OCI-LY1 (cell line): Measurements from ENCODE around the gene HIVEP1.

Source experiments
- H2AFZ ChIP-seq: fragments of 200-600 bp; sonication (generic), shearing (Covaris generic); 2 replicates; pipeline ENCODE4 v1.6.0; 2014; ENCODE audit warnings: antibody characterized with exemption, mild to moderate bottlenecking, low read length
- H3F3A ChIP-seq: fragments of 200-600 bp; sonication (generic), shearing (Covaris generic); 2 replicates; pipeline ENCODE4 v1.6.0; 2014; ENCODE audit warnings: mild to moderate bottlenecking, antibody characterized with exemption, low read length, moderate library complexity; ENCODE audit not compliant: insufficient read depth
- H3K27ac ChIP-seq: fragments of 200-600 bp; sonication (generic); 2 replicates; pipeline ENCODE4 v1.5.1; 2014; ENCODE audit warnings: low read length, mixed run types, mild to moderate bottlenecking, low read depth; ENCODE audit not compliant: poor library complexity, severe bottlenecking
- H3K27me3 ChIP-seq: fragments of 200-600 bp; sonication (generic); 2 replicates; pipeline ENCODE4 v1.6.0; 2014; ENCODE audit warnings: antibody characterized with exemption, mild to moderate bottlenecking, low read length, moderate library complexity; ENCODE audit not compliant: insufficient read depth
- H3K36me3 ChIP-seq: fragments of 200-600 bp; sonication (generic); 2 replicates; pipeline ENCODE4 v1.6.1; 2014; ENCODE audit warnings: mild to moderate bottlenecking, antibody characterized with exemption, low read length, moderate library complexity, mixed read lengths; ENCODE audit not compliant: insufficient read depth
- H3K4me1 ChIP-seq: fragments of 200-600 bp; sonication (generic); 2 replicates; pipeline ENCODE4 v1.5.1; 2014; ENCODE audit warnings: mild to moderate bottlenecking, low read length, moderate library complexity; ENCODE audit not compliant: insufficient read depth, severe bottlenecking
- H3K4me2 ChIP-seq: fragments of 200-600 bp; sonication (generic), shearing (Covaris generic); 2 replicates; pipeline ENCODE4 v1.6.1; 2014; ENCODE audit warnings: low read length
- H3K4me3 ChIP-seq: fragments of 200-600 bp; sonication (generic); 2 replicates; pipeline ENCODE4 v1.5.1; 2014; ENCODE audit warnings: low read length, low read depth, mild to moderate bottlenecking, mixed read lengths; ENCODE audit not compliant: poor library complexity, severe bottlenecking
- H3K79me2 ChIP-seq: fragments of 200-600 bp; shearing (Covaris generic); 2 replicates; pipeline ENCODE4 v1.6.1; 2016; ENCODE audit warnings: mixed run types, low read length, mixed read lengths; ENCODE audit not compliant: insufficient read depth
- H3K9ac ChIP-seq: fragments of 200-600 bp; sonication (generic), shearing (Covaris generic); 2 replicates; pipeline ENCODE4 v1.6.1; 2014; ENCODE audit warnings: mild to moderate bottlenecking, low read length, mixed read lengths
- H3K9me2 ChIP-seq: fragments of 200-600 bp; sonication (generic), shearing (Covaris generic); 2 replicates; pipeline ENCODE4 v1.6.1; 2014; ENCODE audit warnings: low read depth, mild to moderate bottlenecking, low read length, mixed read lengths
- H3K9me3 ChIP-seq: fragments of 200-600 bp; shearing (Covaris generic); 2 replicates; pipeline ENCODE4 v1.6.1; 2014; ENCODE audit warnings: low read length, mixed read lengths
- H4K20me1 ChIP-seq: fragments of 200-600 bp; sonication (generic), shearing (Covaris generic); 2 replicates; pipeline ENCODE4 v1.6.0; 2016; ENCODE audit warnings: mild to moderate bottlenecking, low read length; ENCODE audit not compliant: insufficient read depth
- EZH2 ChIP-seq: fragments of 200-600 bp; sonication (generic), shearing (Covaris generic); IDR thresholded peaks from 2 replicates; pipeline ENCODE4 v1.8.0; 2017; ENCODE audit warnings: borderline replicate concordance, mixed run types, mild to moderate bottlenecking, antibody characterized with exemption, low read length, moderate library complexity, mixed read lengths
- TF ChIP-seq, protein P1 (sequence below): fragments of 200-600 bp; sonication (generic), shearing (Covaris generic); IDR thresholded peaks from 2 replicates; pipeline ENCODE4 v1.5.1; 2017; ENCODE audit warnings: mild to moderate bottlenecking, antibody characterized with exemption, low read length, moderate library complexity, mixed read lengths

Gene HIVEP1

DNA sequence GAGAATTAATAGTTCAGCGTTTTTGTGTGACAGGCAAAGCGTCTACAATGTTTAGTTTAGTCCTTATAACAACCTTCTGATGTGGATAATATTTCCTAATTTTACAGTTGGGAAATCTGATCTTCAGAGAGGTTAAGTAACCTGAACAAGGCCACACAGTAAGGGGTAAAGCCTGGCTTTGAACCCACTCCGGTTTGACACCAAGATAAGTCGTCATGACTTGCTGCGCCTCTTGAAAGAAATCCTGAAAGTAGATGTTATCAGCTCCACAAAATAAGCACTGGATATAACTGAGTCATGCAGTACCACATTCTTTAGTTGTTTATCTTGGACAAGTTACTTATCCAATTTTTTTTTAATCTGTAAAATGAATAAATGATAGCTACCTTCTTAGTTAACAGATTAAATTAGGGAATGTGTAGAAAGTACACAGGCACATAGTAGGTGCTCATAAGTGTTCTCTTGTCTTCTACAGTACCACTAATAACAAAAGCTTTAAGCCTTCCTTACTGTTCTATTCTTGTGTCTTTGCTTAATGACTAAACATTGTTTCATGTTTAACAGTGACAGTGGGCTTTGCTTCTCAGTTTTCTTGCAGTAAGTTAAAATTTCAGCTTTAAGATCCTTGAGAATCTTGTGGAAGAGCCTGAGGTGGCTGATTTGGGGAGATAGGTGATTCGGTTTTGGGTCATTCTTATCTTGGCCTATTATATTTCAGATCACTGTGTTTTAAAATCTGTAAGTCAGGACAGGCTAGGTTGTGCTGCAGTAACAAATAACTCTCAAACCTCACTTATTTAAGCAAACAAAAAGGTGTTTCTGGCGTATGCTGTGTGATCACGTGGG lies 2.1 kb downstream of the HIVEP1 start:
- Histone ChIP-seq H3K4me3 (peak overlapping the region; percentile 99), H3F3A (no peaks in the 10 kb centered on the region), H3K27me3 (no peaks in the 10 kb centered on the region), H2AFZ (no peak overlapping the region), H3K27ac (no peak overlapping the region), H3K9ac (no peak overlapping the region), H3K9me2 (no peaks in the 10 kb centered on the region), H3K36me3 (peaks cover 55% of the 10 kb centered on the region), H3K4me2 (peak overlapping the region; percentile 96; the same call in 1 of the 2 replicates), H3K79me2 (peaks cover 61% of the 10 kb centered on the region), H4K20me1 (no peaks in the 10 kb centered on the region), H3K9me3 (0 out of 2 replicates have a peak, but pooled peaks cover 2% of the 10 kb centered on the region), H3K4me1 (peaks cover 24% of the 10 kb centered on the region)
- TF ChIP-seq EZH2, result no peak
- TF ChIP-seq, protein P1, sequence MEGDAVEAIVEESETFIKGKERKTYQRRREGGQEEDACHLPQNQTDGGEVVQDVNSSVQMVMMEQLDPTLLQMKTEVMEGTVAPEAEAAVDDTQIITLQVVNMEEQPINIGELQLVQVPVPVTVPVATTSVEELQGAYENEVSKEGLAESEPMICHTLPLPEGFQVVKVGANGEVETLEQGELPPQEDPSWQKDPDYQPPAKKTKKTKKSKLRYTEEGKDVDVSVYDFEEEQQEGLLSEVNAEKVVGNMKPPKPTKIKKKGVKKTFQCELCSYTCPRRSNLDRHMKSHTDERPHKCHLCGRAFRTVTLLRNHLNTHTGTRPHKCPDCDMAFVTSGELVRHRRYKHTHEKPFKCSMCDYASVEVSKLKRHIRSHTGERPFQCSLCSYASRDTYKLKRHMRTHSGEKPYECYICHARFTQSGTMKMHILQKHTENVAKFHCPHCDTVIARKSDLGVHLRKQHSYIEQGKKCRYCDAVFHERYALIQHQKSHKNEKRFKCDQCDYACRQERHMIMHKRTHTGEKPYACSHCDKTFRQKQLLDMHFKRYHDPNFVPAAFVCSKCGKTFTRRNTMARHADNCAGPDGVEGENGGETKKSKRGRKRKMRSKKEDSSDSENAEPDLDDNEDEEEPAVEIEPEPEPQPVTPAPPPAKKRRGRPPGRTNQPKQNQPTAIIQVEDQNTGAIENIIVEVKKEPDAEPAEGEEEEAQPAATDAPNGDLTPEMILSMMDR, result no peak

DNA sequence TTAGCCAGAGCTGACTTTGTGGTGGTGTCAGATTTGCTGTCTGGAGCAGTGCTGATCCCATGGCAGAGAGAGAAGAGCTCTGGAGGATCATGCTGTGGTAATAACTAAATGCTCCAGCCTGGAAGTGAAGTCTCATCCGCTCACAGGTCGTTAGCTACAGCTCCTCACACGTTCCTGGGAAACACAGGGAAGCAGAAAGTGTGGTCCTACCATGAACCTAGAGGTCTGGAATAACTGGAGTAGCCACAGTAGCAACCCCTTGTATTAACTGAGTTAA lies 2.7 kb downstream of the HIVEP1 start:
- Histone ChIP-seq H3K9me3 (0 out of 2 replicates have a peak, but pooled peaks cover 2% of the 10 kb centered on the region), H3K9ac (no peak overlapping the region), H3K27ac (no peak overlapping the region), H3K4me1 (peaks cover 22% of the 10 kb centered on the region), H3K36me3 (peaks cover 60% of the 10 kb centered on the region), H3K4me2 (no peak overlapping the region), H2AFZ (no peak overlapping the region), H4K20me1 (no peaks in the 10 kb centered on the region), H3K9me2 (no peaks in the 10 kb centered on the region), H3F3A (no peaks in the 10 kb centered on the region), H3K27me3 (no peaks in the 10 kb centered on the region), H3K4me3 (no peak overlapping the region), H3K79me2 (peaks cover 59% of the 10 kb centered on the region)
- no peak for TF ChIP-seq EZH2
- TF ChIP-seq, protein P1, result no peak

DNA sequence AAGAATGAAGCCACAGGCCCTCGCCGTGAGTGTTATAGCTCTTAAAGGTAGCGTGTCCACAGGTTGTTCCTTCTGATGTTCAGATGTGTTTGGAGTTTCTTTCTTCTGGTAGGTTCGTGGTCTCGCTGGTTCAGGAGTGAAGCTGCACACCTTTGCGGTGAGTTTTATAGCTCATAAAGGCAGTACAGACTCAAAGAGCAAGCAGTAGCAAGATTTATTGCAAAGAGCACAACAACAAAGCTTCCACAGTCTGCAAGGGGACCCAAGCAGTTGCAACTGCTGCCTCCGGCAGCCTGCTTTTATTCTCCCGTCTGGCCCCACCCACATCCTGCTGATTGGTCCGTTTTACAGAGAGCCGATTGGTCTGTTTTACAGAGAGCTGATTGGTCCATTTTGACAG lies 5.2 kb downstream of the HIVEP1 start:
- Histone ChIP-seq H3K27ac (no peak overlapping the region), H4K20me1 (no peaks in the 10 kb centered on the region), H3K9me2 (no peaks in the 10 kb centered on the region), H2AFZ (no peak overlapping the region), H3K9me3 (0 out of 2 replicates have a peak, but pooled peaks cover 2% of the 10 kb centered on the region), H3K27me3 (no peaks in the 10 kb centered on the region), H3K4me2 (no peak overlapping the region), H3K4me1 (peaks cover 14% of the 10 kb centered on the region), H3K4me3 (no peak overlapping the region), H3K36me3 (peaks cover 83% of the 10 kb centered on the region), H3K9ac (no peak overlapping the region), H3K79me2 (peaks cover 65% of the 10 kb centered on the region), H3F3A (no peaks in the 10 kb centered on the region)
- TF ChIP-seq, protein P1, result no peak
- TF ChIP-seq EZH2, result no peak
